ENCODE measurements around the gene ATP6V0D1.
"Not testable (repeated sequence)": the region's sequence is repeated elsewhere in the genome, so short reads cannot be mapped to it uniquely, and the experiment has no call there.

ATP6V0D1 gene

GRCh38 chr16:67425061-67425460 lies 55.9 kb downstream of the ATP6V0D1 start:
- no peak for DNase-seq

GRCh38 chr16:67424261-67424615 lies 56.7 kb downstream of the ATP6V0D1 start:
- DNase-seq = no peak

GRCh38 chr16:67423611-67424260 lies 57.2 kb downstream of the ATP6V0D1 start:
- DNase-seq = no peak

GRCh38 chr16:67423015-67423414 lies 57.9 kb downstream of the ATP6V0D1 start:
- no peak for DNase-seq

GRCh38 chr16:67421030-67421429 lies 59.9 kb downstream of the ATP6V0D1 start:
- DNase-seq = no peak

GRCh38 chr16:67419931-67420330 lies 61.0 kb downstream of the ATP6V0D1 start:
- no peak for DNase-seq

GRCh38 chr16:67419502-67419901 lies 61.5 kb downstream of the ATP6V0D1 start:
- DNase-seq = no peak

- no peak for DNase-seq
These were observed 63.5 kb downstream of the ATP6V0D1 start for GRCh38 chr16:67417333-67418061.

- DNase-seq = peak; percentile 58
These were observed 64.8 kb downstream of the ATP6V0D1 start, which contains the start of gene ZDHHC1 for GRCh38 chr16:67415872-67416793. ZDHHC1 (minus strand) TSS chr16:67416477; CDS start chr16:67407775, 8,702 bp downstream.

- DNase-seq = not testable (repeated sequence)
These were observed 65.5 kb downstream of the ATP6V0D1 start for GRCh38 chr16:67415421-67415820.

- DNase-seq = no peak
These were observed 66.7 kb downstream of the ATP6V0D1 start for GRCh38 chr16:67413978-67414911.

GRCh38 chr16:67412294-67412693 lies 68.7 kb downstream of the ATP6V0D1 start:
- DNase-seq = no peak

GRCh38 chr16:67411339-67411738 lies 69.6 kb downstream of the ATP6V0D1 start:
- no peak for DNase-seq

GRCh38 chr16:67409631-67410030 lies 71.3 kb downstream of the ATP6V0D1 start:
- DNase-seq = no peak

- no peak for DNase-seq
These were observed 73.0 kb downstream of the ATP6V0D1 start for GRCh38 chr16:67407788-67408452.

GRCh38 chr16:67407176-67407787 lies 73.7 kb downstream of the ATP6V0D1 start:
- DNase-seq = no peak

GRCh38 chr16:67406111-67406971 lies 74.6 kb downstream of the ATP6V0D1 start:
- DNase-seq = no peak

- no peak for DNase-seq
These were observed 75.6 kb downstream of the ATP6V0D1 start for GRCh38 chr16:67405336-67405735.

- peak; percentile 18 for DNase-seq
These were observed 76.2 kb downstream of the ATP6V0D1 start for GRCh38 chr16:67404740-67405226.

- DNase-seq = no peak
These were observed 76.9 kb downstream of the ATP6V0D1 start for GRCh38 chr16:67403976-67404555.

Data from NCI-H345 (cell line).